ENCODE measurements around the gene DICER1. TPM values are rescaled to one million over a fixed set of nuclear protein-coding genes. Genes with fewer than 3 reads are reported as not detected.

The DICER1 gene
- total and polyA plus RNA-seq, 11 donors: 5.4 to 57.9 (median 29.3) TPM

GRCh38 chr14:95064256-95064655, 93.1 kb downstream of the DICER1 start:
- no peak overlapping the region for H3K27ac ChIP-seq
- DNase-seq (no peak), ATAC-seq (no peak)
- H3K27me3 ChIP-seq: peaks cover 0 to 9% (median 0%) of the 10 kb centered on the region in 9 donors
- H3K4me3 ChIP-seq: no peak overlapping the region
- TF ChIP-seq POLR2A (IDR thresholded peaks at IDR 0.05) (no peak), CTCF (IDR thresholded peaks at IDR 0.05) (no peak)
- no peaks in the 10 kb centered on the region for H3K4me1 ChIP-seq
- H3K9me3 ChIP-seq: no peaks in the 10 kb centered on the region
- intact Hi-C loops (cut with DNase I): no loop called here
- no peaks in the 10 kb centered on the region for H3K36me3 ChIP-seq
- 91 to 95% (median 92%) methylated on average over 6 of the region's 6 CpGs for WGBS, 4 donors

GRCh38 chr14:95063391-95063790, 93.9 kb downstream of the DICER1 start:
- WGBS, 4 donors: 41 to 69% (median 52%) methylated on average over 5 of the region's 5 CpGs
- Histone ChIP-seq H3K27me3 (peaks cover 0 to 8% (median 0%) of the 10 kb centered on the region in 9 donors), H3K9me3 (no peaks in the 10 kb centered on the region), H3K36me3 (no peaks in the 10 kb centered on the region), H3K4me3 (no peak overlapping the region), H3K4me1 (no peaks in the 10 kb centered on the region), H3K27ac (no peak overlapping the region)
- intact Hi-C loops (cut with DNase I): no loop called here
- DNase-seq: no peak
- TF ChIP-seq CTCF (IDR thresholded peaks at IDR 0.05): no peak
- no peak for TF ChIP-seq POLR2A (IDR thresholded peaks at IDR 0.05)
- ATAC-seq: no peak

GRCh38 chr14:95062946-95063345, 94.4 kb downstream of the DICER1 start:
- Histone ChIP-seq H3K4me1 (no peaks in the 10 kb centered on the region), H3K27ac (no peak overlapping the region), H3K27me3 (peaks cover 0 to 6% (median 0%) of the 10 kb centered on the region in 9 donors), H3K36me3 (no peaks in the 10 kb centered on the region), H3K9me3 (no peaks in the 10 kb centered on the region), H3K4me3 (no peak overlapping the region)
- DNase-seq (no peak), ATAC-seq (no peak)
- intact Hi-C loops (cut with DNase I): no loop called here
- TF ChIP-seq POLR2A (IDR thresholded peaks at IDR 0.05): no peak
- 68 to 79% (median 74%) methylated on average over 5 of the region's 5 CpGs for whole genome bisulfite sequencing, 4 donors

GRCh38 chr14:95062220-95062619, 95.1 kb downstream of the DICER1 start:
- Histone ChIP-seq H3K27me3 (peaks cover 0 to 6% (median 0%) of the 10 kb centered on the region in 9 donors), H3K36me3 (no peaks in the 10 kb centered on the region), H3K9me3 (no peaks in the 10 kb centered on the region), H3K27ac (no peak overlapping the region), H3K4me1 (no peaks in the 10 kb centered on the region), H3K4me3 (no peak overlapping the region)
- WGBS, 4 donors: 81 to 88% (median 85%) methylated on average over 5 of the region's 5 CpGs
- intact Hi-C loops (cut with DNase I): no loop called here
- no peak for TF ChIP-seq POLR2A (IDR thresholded peaks at IDR 0.05)
- no peak for TF ChIP-seq CTCF (IDR thresholded peaks at IDR 0.05)
- DNase-seq (no peak), ATAC-seq (no peak)

Data from heart left ventricle (tissue), 16 donors.